ENCODE results near the gene SHQ1. TPM values are rescaled to one million over a fixed set of nuclear protein-coding genes. Genes with fewer than 3 reads are reported as not detected.

SHQ1 gene
- total RNA-seq, 1 experiment from 2014 or later = 32.5 TPM

DNA sequence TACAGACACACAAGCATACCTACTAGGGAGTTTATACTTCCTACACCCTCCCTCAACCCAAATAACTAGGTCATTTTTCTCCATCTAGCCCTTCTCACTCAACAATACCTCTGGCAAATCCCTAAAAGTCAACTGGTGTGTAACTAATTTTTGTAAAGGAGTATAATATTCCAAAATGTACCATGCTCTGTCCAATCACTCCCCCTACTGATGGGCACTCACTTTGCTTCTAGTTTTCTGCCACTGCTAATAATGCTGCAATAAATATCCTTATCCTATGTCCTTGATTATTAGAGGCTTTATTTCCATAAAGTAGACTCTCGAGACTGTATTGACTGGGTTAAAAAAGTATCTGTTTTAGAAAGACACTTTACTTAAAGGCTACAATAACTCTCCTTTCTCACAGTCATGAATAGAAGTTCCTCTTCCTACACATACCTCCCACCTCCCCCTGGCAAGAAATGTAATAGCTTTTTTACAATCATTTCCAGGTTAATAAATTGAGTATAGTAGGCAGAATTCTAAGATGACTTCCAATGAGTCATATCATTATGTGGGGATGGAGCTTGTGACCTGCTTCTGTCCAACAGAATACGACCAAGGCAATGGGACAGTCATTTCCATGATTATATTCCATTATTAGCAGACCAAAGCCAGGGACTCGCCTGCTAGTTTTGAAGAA, 30.0 kb downstream of the SHQ1 start:
- Histone ChIP-seq H3K9ac (ENCODE audit: extremely low read depth, insufficient read length, low read length) (no peak overlapping the region), H2BK120ac (ENCODE audit: low read depth, low read length, poor library complexity, severe bottlenecking) (no peak overlapping the region), H3K79me1 (ENCODE audit: insufficient read depth, low read depth, low read length, poor library complexity, severe bottlenecking) (no peaks in the 10 kb centered on the region), H4K20me1 (ENCODE audit: control insufficient read depth, insufficient read depth, insufficient read length) (no peaks in the 10 kb centered on the region), H3K18ac (ENCODE audit: insufficient read length, low read depth, low read length) (no peak overlapping the region), H4K91ac (ENCODE audit: insufficient read length, low read depth, low read length) (no peak overlapping the region), H3K4ac (ENCODE audit: low read depth, low read length) (no peak overlapping the region), H3K23me2 (ENCODE audit: insufficient read length, low read depth, low read length, poor library complexity, severe bottlenecking) (no peaks in the 10 kb centered on the region), H3K4me1 (ENCODE audit: insufficient read depth, low read length) (no peaks in the 10 kb centered on the region), H3K27me3 (ENCODE audit: insufficient read depth, low read length) (no peaks in the 10 kb centered on the region), H2BK20ac (ENCODE audit: low read depth, low read length, poor library complexity, severe bottlenecking) (no peak overlapping the region), H3K23ac (ENCODE audit: insufficient read length, low read depth, low read length) (no peak overlapping the region), H2BK5ac (ENCODE audit: insufficient read length, low read length) (no peak overlapping the region), H3T11ph (ENCODE audit: low read length) (no peak overlapping the region), H2BK15ac (ENCODE audit: low read depth, low read length) (no peak overlapping the region), H4K5ac (ENCODE audit: insufficient read length, low read depth, low read length) (no peak overlapping the region), H3K9me3 (ENCODE audit: control insufficient read depth, low read depth, low read length) (no peaks in the 10 kb centered on the region), H2AFZ (ENCODE audit: low read length) (no peak overlapping the region), H2BK12ac (ENCODE audit: insufficient read length, low read depth, low read length) (no peak overlapping the region), H3K56ac (ENCODE audit: insufficient read length, low read depth, low read length) (no peak overlapping the region), H3K14ac (ENCODE audit: insufficient read depth, low read length) (no peak overlapping the region), H2AK5ac (ENCODE audit: insufficient read length, low read length) (no peak overlapping the region), H3K4me2 (ENCODE audit: insufficient read depth, insufficient read length, low read length) (no peak overlapping the region), H4K8ac (replicated peaks; ENCODE audit: insufficient read length, low read depth, low read length) (no peak overlapping the region), H3K79me2 (ENCODE audit: insufficient read depth, low read length) (no peaks in the 10 kb centered on the region), H3K27ac (ENCODE audit: insufficient read length, low read depth, low read length) (no peak overlapping the region)
- Mint-ChIP-seq H3K9me3 (no peaks in the 10 kb centered on the region), H3K4me3 (no peak overlapping the region), H3K36me3 (ENCODE audit: insufficient read depth in 1 of 3, low read depth in 3 of 3) (peaks cover 0 to 5% (median 0%) of the 10 kb centered on the region in 3 experiments; a peak in 2 of 7 replicates), H3K4me1 (peaks cover 0 to 10% of the 10 kb centered on the region in 2 experiments; a peak in 3 of 4 replicates), H3K27ac (peak overlapping the region in 1 of 3 experiments; percentile 21; a peak in 2 of 7 replicates), H3K27me3 (ENCODE audit: low read depth) (no peaks in the 10 kb centered on the region)
- peak; percentile 62 for TF ChIP-seq CTCF (conservative IDR thresholded peaks at IDR 0.05)
- no CpG with 5 or more reads among the region's 3 CpGs for WGBS (ENCODE audit: extremely low coverage, insufficient read length, low lambda C conversion rate)
- no peak for DNase-seq
